DND-41 (cell line): Measurements from ENCODE around the gene TP73.

Experiments used
- EZH2 ChIP-seq: IDR thresholded peaks from 3 replicates; pipeline ENCODE4 v1.6.1; 2012; ENCODE audit warnings: borderline replicate concordance, low read depth, mild to moderate bottlenecking, moderate library complexity, low read length, inconsistent platforms; ENCODE audit not compliant: severe bottlenecking
- TF ChIP-seq, protein P1 (sequence below): IDR thresholded peaks from 2 replicates; pipeline ENCODE4 v1.5.1; 2012; ENCODE audit warnings: borderline replicate concordance, low read length, moderate library complexity, mild to moderate bottlenecking; ENCODE audit not compliant: poor library complexity, severe bottlenecking; ENCODE audit errors: extremely low read depth

DNA sequence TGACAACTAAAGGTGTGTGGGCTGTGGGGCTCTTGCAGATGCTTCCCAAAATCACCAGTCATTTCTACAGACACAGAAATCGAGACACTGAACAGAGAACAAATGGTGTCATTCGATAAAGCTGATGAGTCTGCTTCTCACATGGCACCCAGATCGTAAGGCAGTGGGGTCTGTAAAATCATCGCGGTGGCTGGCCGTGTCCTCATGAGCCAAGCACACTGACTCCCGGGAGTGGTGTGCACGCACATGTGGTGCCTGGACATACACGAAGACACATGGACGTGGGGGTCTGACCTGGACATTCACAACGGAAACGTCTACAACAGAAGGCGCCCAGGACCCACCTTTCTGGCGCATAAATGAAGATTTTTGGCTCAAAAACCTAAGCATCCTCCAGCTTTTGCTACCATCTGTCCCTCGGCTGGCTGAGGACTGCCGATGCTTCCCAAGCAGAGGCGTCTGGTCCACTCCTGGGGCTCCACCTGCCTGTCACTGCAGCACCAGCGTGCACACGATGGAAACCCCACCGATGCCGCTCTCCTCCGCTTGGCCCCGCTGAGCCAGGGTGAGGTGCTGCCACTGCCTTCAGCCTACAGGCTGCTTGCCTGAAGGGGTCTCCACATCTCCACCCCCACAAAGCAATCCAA is 127.1 kb downstream of the TP73 start:
- TF ChIP-seq EZH2: no peak
- TF ChIP-seq, protein P1, sequence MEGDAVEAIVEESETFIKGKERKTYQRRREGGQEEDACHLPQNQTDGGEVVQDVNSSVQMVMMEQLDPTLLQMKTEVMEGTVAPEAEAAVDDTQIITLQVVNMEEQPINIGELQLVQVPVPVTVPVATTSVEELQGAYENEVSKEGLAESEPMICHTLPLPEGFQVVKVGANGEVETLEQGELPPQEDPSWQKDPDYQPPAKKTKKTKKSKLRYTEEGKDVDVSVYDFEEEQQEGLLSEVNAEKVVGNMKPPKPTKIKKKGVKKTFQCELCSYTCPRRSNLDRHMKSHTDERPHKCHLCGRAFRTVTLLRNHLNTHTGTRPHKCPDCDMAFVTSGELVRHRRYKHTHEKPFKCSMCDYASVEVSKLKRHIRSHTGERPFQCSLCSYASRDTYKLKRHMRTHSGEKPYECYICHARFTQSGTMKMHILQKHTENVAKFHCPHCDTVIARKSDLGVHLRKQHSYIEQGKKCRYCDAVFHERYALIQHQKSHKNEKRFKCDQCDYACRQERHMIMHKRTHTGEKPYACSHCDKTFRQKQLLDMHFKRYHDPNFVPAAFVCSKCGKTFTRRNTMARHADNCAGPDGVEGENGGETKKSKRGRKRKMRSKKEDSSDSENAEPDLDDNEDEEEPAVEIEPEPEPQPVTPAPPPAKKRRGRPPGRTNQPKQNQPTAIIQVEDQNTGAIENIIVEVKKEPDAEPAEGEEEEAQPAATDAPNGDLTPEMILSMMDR: no peak
